ENCODE data around the gene LMNTD2. TPM values are rescaled to one million over a fixed set of nuclear protein-coding genes. Genes with fewer than 3 reads are reported as not detected.
A peak's percentile ranks its signal among the peaks of the same experiment; 100 is the strongest.

LMNTD2 gene
- total and polyA plus RNA-seq, 2 of the 13 experiments (the other 11 are each of a cell fraction or from before 2014, with no cell fraction given) = 1.1 to 3.1 TPM

GRCh38 chr11:506995-507726, 53.4 kb downstream of the LMNTD2 start, which contains the start of gene RNH1 (continued):
- TF ChIP-seq SOX13 (IDR thresholded peaks at IDR 0.05) (no peak), SOX13 (CRISPR knock-in tag; conservative IDR thresholded peaks at IDR 0.05 in 1 of 2, IDR thresholded peaks at IDR 0.05 in 1 of 2) (no peak), NFKB2 (CRISPR knock-in tag; IDR thresholded peaks at IDR 0.05; ENCODE audit: borderline replicate concordance) (no peak), ZNF468 (CRISPR knock-in tag; IDR thresholded peaks at IDR 0.05) (no peak), KDM1A (CRISPR knock-in tag; IDR thresholded peaks at IDR 0.05) (no peak), DNMT1 (CRISPR knock-in tag; IDR thresholded peaks at IDR 0.05) (0 out of 2 replicates have a peak, but pooled peaks have one; percentile 32), RFX5 (IDR thresholded peaks at IDR 0.05; ENCODE audit: low read depth, low read length) (no peak), ZNF143 (CRISPR knock-in tag; IDR thresholded peaks at IDR 0.05) (no peak), ZNF674 (CRISPR knock-in tag; IDR thresholded peaks at IDR 0.05; ENCODE audit: low read depth) (no peak), HMGXB4 (CRISPR knock-in tag; IDR thresholded peaks at IDR 0.05; ENCODE audit: borderline replicate concordance in 1 of 2, low read depth in 1 of 2) (no peak), NFE2L1 (CRISPR knock-in tag; IDR thresholded peaks at IDR 0.05; ENCODE audit: borderline replicate concordance) (no peak), CHCHD3 (CRISPR knock-in tag; IDR thresholded peaks at IDR 0.05) (no peak; the same call in 1 of the 2 replicates), ZNF17 (CRISPR knock-in tag; IDR thresholded peaks at IDR 0.05) (no peak), ARNTL (CRISPR knock-in tag; IDR thresholded peaks at IDR 0.05) (no peak), TEF (CRISPR knock-in tag; IDR thresholded peaks at IDR 0.05) (no peak), MEIS1 (CRISPR knock-in tag; IDR thresholded peaks at IDR 0.05; ENCODE audit: borderline replicate concordance) (no peak), PHF21A (CRISPR knock-in tag; IDR thresholded peaks at IDR 0.05) (0 out of 2 replicates have a peak, but pooled peaks have one; percentile 26), ONECUT2 (CRISPR knock-in tag; IDR thresholded peaks at IDR 0.05) (no peak), ZXDC (CRISPR knock-in tag; IDR thresholded peaks at IDR 0.05) (no peak), ZFX (CRISPR knock-in tag; IDR thresholded peaks at IDR 0.05; ENCODE audit: low read depth) (peak; percentile 98), ZNF225 (CRISPR knock-in tag; IDR thresholded peaks at IDR 0.05) (no peak), ZNF83 (CRISPR knock-in tag; IDR thresholded peaks at IDR 0.05; ENCODE audit: borderline replicate concordance) (no peak), FOSL1 (CRISPR knock-in tag; IDR thresholded peaks at IDR 0.05; ENCODE audit: borderline replicate concordance) (no peak), BATF2 (CRISPR knock-in tag; IDR thresholded peaks at IDR 0.05) (no peak), ZNF264 (CRISPR knock-in tag; IDR thresholded peaks at IDR 0.05) (no peak)

All from HepG2 (cell line).